Measurements from ENCODE around the gene LY9.

The LY9 gene

GRCh38 chr1:160837558-160838205, 41.7 kb downstream of the LY9 start:
- peak; percentile 33 for DNase-seq

DNA sequence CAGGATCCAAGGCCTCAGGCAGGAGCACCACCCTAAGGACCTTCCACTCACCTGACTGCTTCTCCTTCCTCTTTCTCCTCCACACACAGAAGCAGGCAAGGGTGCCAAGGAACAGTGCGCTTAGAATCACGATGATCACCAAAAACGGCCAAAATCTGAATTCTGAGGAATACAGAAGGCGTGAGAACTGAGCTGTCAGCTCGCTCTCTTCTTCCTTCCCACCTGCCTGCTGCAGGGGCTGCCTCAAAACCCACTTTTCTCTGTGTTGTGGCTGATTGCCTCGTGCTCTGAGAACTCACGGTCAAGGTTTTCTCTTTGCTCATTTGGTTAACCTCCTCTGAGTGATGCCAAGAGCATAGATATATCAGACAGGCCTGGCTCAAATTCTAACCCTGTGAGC, 42.9 kb downstream of the LY9 start:
- no peak for DNase-seq

- no peak for DNase-seq
Observed at GRCh38 chr1:160839746-160840145, 43.8 kb downstream of the LY9 start.

GRCh38 chr1:160841079-160841478, 45.1 kb downstream of the LY9 start:
- no peak for DNase-seq

GRCh38 chr1:160844447-160845232, 48.7 kb downstream of the LY9 start:
- DNase-seq, result no peak

DNA sequence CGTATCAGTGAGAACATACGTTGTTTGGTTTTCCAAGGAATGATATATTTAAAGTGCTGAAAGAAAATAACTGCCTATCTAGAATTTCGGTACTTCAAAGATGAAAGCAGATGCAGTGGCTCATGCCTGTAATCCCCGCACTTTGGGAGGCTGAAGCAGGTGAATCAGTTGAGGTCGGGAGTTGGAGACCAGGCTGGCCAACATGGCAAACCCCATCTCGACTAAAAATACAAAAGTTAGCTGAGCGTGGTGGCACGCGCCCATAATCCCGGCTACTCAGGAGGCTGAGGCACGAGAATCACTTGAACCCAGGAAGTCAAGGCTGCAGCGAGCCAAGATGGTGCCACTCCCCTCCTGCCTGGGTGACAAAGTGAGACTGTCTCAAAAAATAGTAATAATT, 50.3 kb downstream of the LY9 start:
- no peak for DNase-seq

DNA sequence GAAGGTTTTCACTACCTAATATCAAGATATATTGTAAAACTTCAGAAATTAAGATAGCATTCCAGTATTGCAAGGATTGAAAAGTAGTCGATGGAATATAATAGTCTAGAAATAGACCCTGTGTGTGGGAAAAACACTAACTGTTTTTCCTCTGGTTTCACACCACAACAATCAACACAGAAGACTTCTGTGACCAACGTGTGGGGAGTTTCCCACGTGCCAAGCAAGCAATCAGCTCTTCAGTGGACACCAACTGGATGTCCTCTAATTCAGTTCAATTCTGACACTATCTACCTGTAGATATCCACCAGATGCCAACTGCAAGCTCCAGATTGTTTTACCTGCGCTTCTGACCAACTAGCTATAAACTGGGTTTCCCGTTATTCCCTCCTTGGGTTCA, 54.6 kb downstream of the LY9 start:
- no peak for DNase-seq

GRCh38 chr1:160850993-160851392, 55.0 kb downstream of the LY9 start:
- no peak for DNase-seq

DNA sequence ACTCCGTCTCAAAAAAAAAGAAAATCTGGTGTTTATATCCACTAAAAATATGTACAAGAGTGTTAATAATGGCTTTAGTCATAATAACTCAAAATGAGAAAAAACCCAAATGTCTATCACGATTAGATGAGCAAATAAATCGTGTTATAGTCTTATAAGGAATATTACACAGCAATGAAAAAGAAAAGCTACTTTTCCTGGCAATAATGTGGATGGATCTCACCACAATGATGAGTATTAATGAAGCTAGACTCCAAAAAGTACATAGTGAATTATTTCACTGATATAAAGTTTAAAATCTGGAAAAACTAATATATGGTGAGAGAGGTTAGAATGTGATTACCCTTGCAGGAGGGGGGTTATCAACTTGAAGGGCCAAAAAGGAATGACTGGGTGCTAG, 57.0 kb downstream of the LY9 start:
- DNase-seq, result no peak

- no peak for DNase-seq
Observed at GRCh38 chr1:160853754-160854153, 57.8 kb downstream of the LY9 start.

DNA sequence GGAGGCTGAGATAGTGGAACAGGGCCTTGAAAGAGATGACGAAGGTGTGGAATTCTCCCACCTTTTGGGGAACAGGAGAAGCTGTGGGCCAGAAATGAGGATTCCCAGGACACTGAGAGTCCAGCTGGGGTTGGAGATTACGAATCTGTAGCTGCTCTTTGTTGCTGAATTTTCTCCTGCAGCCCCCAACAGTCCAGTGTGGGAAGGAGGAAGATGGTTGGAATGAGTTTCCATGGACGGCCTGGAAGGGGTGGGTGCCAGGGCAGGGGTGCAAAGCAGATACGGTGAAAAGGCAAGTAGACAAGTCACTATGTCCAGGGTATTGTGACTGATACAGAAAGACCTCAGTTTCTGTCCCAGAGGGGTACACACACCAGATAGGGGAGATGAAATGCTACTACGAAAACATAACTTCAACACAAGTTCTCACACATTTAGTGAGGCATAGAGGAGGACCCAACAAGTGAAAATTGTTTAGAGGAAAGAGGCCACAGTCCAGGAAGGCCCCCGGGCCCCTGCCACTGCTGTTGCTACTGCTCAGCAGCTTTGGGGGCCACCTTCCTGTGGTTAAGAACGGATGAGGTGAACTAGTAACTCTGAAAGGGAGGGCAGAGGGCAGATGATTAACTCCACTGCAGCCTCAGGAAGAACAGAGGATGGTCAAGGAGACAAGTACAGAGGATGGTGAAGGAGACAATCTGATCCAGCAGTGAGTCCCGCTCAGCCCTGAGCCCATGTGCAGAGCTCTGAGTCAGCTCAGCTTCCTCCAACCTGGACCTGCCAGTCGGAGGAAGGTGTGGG, 59.4 kb downstream of the LY9 start:
- no peak for DNase-seq

- no peak for DNase-seq
Observed at GRCh38 chr1:160858097-160858496, 62.1 kb downstream of the LY9 start.

GRCh38 chr1:160858507-160858906, 62.5 kb downstream of the LY9 start:
- no peak for DNase-seq

DNA sequence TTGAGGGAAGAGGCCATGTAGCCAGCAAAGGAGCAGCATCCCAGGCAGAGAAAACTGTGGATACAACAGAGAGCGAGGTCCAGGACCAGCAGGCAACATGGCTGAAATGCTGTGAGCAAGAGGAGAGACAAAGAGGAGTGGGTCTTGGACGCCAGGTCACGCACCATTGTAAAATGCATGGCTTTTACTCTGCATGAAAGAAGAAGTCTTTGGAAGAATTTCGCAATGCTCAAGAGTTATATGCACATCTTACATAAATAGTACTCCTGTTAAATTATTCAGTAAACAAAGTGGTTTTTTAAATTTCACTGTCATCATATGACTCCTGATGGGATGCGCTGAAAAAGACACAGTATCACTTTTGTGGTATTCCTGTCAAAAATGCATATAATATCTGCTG, 63.2 kb downstream of the LY9 start:
- DNase-seq, result no peak

- no peak for DNase-seq
Observed at GRCh38 chr1:160860840-160861505, 65.0 kb downstream of the LY9 start.

DNA sequence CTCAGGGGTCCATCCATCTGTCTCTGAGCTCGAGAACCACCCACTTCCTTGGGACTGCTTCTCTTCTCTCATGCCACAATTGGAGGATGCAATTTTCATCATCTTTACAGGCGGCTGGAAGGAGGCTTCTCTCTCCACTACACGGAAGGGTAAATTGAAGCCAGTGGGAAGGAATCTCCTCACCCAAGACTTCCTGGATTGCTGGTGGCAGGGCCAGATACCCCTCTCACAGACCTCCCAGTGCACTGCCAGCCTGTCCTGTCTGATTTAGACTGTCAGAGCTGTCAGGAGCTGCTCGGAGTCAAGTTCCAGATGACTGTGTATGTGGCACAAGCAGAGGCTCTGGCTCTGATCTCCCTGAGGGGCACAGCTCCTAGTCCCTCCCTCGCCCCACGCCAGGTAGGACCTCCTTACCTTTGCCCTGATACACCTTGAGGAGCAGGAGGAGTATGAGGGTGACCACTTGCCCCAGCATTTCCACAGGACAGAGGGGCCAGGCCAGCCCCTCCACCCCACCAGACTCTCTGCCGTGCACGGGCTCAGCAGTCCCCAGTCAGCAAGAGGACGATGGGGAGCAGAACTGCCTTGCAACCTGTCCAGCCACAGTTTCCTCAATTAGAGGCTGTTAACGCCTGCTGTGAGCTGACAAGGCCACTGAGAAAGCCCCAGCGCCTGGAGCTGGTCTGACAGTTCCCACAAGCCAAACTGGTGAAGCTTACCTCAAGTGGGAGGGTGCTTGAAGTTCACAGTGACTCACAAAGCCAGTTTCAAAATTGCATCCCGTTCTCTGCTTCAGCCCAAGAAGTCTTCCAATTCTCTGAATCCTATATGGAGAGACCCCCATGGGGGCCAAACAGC, 66.5 kb downstream of the LY9 start, which contains the start of gene CD244:
TSS of gene CD244 (minus strand) at position 685 of the 858 bp plus-strand sequence. CDS start at position 475, 210 bp downstream.
- DNase-seq, result no peak

DNA sequence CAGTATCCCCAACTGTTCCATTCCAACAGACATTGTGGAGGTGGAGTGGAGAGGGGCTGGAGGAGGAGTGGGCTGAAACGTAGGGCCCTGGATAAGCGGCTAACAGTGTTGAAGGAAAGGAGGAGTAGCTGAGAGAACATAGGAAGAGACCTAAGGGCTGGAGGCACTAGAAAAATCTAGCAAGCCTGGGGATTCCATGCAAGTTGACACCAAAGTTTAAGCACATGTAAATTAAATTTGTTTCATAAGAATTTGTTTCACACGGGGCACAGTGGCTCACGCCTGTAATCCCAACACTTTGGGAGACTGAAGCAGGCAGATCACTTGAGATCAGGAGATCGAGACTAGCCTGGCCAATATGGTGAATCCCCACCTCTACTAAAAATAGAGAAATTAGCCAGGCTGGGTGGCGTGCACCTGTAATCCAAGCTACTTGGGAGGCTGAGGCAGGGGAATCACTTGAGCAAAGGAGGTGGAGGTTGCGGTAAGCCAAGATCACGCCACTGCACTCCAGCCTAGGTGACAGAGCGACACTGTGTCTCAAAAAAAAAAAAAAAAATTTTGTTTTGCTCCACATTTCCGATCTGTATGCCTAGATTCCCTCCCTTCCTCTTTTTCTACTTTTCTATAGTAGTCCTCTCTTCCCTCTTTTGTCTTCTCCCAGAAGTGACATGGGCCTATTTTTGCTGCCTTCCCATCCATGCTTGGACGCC, 67.2 kb downstream of the LY9 start:
- no peak for DNase-seq

DNA sequence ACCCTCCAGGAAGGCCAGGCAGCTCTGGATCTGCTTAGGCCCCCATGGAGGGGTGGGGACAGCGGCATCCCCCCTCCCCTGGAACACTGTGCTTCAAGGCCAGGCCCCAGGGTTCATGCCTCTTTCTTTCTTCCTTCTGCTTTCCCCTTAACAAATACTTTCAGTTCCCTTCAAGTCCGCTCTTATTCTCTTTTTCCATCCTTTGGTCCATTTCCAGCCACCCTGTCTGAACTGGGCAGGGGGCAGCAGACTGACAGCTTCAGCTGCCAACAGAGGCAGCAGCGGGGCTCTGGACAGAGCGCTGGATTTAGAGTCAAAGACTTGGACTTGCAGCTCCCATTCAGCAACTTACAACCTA, 67.8 kb downstream of the LY9 start:
- DNase-seq, result no peak

- no peak for DNase-seq
Observed at GRCh38 chr1:160864173-160864572, 68.2 kb downstream of the LY9 start.

DNA sequence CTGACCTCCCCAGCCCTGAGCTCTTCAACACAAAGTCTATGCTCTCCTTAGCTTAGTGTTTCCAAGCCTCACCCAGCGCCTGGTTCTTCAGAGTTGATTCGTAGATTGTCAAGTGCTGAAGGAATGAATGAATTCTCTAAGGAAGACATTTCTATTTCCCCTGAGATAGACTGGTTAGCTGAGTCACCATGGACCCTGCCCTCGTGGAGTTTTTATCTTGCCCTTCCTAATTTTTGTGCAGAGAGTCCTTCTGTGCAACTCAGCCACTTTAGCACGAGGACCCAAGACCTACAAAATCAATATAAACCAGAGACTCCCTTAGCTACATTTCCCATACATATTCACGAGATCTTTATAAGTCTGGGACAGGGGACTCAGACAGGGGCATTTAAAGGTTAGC, 69.4 kb downstream of the LY9 start:
- DNase-seq, result no peak

- no peak for DNase-seq
Observed at GRCh38 chr1:160866001-160866694, 70.2 kb downstream of the LY9 start.
